T-helper 2 cell treated with Interferon-gamma antibody and Interleukin-4, amounts not matched to agents 100 ng/mL and 5 ng/mL, for 36 hours (primary cell): ENCODE measurements around the gene ACLY. TPM values are rescaled to one million over a fixed set of nuclear protein-coding genes. Genes with fewer than 3 reads are reported as not detected.

ENCODE experiments used
- intact Hi-C: fragments of 100-400 bp; cut with micrococcal nuclease; formaldehyde crosslinking; loops from one replicate; pipeline ENCODE4 v1.15.1; 2023
- total RNA-seq: library from RNA; stranded (reverse); gene quantifications from 2 replicates; pipeline ENCODE4 v1.2.3, GENCODE V29; 2022

The ACLY gene
- total RNA-seq, 1 donor from 2014 or later = 188 TPM

DNA sequence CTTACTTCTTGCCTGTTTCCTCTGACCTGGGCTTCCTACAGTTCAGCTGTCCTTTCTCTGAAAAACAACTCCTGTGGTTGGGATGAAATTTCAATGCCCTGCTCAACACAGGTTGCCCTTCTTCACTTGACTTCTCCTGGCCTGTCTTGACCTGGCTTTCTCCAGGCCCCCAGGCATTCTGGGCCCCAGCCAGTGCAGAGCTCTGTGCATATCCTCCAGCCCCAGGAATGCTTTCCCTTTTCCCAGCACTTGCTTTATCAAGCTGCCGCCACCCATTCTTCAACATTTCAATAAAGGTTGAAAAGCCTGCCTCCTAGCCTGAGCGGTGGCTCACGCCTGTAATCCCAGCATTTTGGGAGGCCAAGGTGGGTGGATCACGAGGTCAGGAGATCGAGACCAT lies 22.4 kb upstream of the ACLY start:
- intact Hi-C loops = no loop called here

DNA sequence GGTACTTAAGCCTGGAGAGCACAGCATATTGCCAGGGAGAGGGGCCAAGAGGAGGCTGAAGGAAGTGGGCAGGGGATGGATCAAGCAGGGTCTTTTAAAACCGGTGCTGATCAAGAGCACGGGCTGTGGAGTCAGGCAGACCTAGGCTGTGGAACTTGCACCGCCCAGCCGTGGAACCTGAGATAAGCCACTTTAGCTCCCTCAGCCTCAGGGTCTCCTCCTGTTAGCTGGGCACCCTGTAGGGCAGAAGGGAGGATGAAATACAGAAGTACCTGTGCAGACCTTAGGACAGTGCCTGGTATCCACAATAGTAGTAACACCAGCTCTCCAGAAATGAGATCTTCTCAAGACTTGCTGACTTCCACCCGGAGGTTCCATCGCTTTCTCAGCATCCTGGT lies 20.9 kb upstream of the ACLY start:
- intact Hi-C loops = no loop called here

DNA sequence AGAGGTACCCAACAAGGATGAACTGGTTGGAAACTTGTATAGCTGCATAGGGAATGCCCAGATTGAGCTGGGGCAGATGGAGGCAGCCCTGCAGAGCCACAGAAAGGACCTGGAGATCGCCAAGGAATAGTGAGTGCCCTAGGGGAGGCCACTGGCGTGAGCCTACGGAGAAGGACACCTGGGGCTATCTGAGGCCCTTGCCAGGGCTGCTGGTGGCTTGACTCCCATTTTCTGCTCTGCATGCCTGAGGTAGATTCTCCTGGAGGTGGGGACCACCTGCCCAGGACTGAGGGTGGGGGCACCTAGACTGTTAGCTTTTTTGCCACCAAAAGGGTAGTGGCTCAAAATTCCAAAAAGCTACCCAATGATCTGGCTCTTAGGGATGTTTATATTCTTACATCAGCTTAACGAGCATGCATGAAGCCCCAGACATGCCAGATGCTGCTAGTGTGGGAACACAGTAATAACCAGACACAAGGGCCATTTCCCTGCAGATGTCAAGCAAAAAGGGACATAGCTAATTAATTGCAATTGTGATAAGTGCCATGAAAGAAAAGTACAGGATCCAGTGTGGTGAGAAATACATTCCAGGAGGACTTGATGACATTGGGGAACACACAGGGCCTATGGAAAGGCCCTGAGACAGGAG lies 20.4 kb upstream of the ACLY start:
- intact Hi-C loops = no loop called here

DNA sequence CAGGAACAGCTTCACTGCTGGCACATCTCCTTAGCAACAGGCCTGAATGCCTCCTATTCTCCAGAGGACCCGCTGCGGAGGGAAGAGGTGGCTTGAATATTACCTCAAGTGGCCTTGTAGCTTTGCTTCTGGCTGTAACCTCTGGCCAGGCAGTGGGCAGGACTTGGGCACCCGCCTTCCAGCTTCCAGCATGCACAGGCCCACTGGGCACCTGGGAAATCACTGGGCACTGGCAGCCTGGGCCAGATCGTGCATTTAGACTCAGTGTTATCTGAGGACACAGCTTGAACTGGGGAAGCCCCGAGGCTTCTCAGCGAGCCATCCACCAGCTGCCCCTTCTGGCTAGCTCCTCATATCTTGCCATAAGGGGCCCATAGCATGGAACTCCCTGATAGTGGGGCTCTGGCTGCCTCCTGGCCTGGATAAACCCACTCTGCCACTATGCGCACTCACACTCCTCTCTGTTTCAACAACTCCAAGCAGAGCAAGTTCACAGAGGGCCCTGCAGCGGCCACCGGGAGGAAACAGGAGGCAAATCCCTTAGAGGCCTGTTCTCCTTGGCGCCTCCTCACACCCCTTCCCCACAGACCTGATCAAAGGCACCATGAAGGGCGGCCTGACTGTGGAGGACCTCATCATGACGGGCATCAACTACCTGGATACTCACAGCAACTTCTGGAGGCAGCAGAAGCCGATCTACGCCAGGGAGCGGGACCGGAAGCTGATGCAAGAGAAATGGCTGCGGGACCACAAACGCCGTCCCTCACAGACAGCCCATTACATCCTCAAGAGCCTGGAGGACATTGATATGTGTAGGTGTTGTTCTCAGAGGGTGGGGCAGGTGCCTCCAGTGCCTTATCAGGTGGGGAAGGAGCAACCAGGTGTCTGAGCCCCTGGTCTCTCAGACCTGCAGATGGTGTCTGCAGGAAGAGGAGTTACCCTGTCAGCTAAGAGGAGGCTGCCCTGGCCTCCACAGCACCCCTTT lies 19.5 kb upstream of the ACLY start:
- intact Hi-C loops = no loop called here

DNA sequence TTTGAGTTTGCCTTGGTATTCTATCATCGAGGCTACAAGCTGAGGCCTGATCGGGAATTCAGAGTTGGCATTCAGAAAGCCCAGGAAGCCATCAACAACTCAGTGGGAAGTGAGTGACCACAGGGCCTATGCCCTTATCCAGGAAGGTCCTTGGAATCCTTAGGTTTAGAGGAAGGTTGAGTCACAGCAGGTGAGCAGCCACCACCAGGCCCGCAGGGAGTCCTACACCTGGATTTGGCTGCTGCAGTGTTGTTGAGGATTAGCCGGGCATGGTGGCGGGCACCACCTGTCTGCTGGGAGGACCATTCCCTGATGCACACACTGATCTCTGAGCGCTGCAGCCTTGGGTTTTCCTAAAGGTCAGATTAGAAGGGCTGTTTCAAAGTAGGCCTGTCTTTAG lies 16.9 kb upstream of the ACLY start:
- intact Hi-C loops = no loop called here

DNA sequence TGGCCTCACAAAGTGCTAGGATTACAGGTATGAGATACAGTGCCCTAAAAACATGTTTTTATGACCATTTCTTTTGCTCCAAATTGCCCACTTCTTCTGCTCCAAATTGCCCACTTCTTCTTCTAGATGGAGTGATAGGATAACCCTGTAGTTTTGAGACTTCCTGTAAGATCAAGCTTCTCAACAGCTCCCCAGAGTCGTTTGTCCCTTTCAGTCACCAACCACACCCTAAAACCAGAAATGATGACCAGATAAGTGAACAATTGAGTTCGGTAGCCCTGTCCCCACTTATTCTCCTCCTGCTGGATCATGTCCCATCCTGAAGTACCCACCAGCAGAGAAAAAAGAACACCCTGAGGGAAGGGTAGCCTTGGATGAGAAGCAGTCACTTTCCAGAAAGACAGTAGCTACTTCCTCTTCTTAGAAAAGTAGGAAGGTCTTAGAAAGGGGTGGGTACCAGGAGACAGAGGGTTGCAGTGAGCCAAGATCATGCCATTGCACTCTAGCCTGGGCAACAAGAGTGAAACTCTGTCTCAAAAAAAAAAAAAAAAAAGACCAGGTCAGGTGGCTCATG lies 14.2 kb upstream of the ACLY start:
- intact Hi-C loops = loop anchor here (5.0 kb wide), 1 partner anchor 121 kb away; the partner anchor contains the start of genes FKBP10 and P3H4

DNA sequence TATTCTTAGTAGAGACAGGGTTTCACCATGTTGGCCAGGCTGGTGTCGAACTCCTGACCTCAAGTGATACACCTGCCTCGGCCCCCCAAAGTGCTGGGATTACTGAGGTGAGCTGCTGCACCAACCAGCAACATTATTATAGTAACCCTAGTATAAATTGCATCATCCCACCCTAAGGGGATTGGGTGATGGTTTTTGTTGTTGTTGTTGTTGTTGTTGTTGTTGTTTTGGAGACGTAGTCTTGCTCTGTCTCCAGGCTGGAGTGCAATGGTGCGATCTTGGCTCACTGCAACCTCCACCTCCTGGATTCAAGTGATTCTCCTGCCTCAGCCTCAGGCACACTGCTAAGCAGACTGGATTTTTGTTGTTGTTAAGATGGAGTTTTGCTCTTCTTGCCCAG lies 13.0 kb upstream of the ACLY start:
- intact Hi-C loops = loop anchor here (5.0 kb wide), 1 partner anchor 119 kb away; the partner anchor contains the start of genes FKBP10 and P3H4

DNA sequence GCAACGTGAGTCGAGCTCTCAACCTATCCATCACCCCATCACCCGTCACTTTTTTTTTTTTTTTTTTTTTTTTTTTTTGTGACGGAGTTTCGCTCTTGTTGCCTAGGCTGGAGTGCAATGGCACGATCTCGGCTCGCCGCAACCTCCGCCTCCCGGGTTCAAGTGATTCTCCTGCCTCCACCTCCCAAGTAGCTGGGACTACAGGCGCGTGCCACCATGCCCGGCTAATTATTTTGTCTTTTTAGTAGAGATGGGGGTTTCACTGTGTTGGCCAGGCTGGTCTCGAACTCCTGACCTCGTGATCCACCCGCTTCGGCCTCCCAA lies 12.0 kb upstream of the ACLY start:
- intact Hi-C loops = loop anchor here (1.0 to 5.0 kb wide), 4 partner anchors 11 to 225 kb away; partner anchors contain the start of genes DNAJC7, FKBP10 and P3H4

DNA sequence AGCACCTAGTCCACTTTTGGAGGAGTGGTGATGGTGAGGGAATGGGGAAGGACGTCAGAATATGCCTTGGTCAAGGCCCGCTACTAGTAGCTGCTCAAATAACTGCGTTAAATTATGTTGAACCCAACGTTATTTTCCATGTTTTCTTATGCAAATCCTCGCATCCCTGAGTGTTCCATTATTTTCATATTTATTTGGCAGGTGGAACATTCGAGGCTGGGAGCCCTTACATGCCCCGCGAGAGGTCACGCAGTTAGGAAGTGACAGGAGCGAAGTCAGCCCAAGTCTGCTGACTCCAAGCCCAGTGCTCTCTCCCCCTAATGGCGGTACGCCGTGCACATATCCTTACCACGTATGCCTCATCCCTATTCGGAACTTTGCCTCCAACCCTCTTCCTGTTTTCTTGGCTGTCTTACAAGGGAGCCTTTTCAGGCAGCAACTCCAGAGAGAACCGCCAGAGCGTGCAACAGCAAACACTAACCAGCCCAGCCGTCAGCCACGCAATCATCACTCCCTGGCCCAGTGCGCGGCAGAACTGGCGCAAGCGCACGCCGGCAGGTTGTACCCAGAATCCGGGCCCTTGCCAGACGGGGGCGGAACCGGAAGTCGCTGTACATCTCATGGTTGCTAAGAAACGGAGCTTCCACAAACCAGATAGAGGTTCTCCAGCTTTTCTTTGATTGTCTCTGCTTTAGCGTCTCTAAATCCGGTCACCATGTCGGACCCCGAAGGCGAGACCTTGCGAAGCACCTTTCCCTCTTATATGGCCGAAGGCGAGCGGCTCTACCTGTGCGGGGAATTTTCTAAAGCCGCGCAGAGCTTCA lies 11.5 kb upstream of the ACLY start, which contains the start of gene ODAD4:
Gene ODAD4 (plus strand): TSS at position 609 of the 824 bp plus-strand sequence. CDS start 107 bp downstream, at position 716.
- intact Hi-C loops = loop anchor here (1.0 to 5.0 kb wide), 4 partner anchors 11 to 225 kb away; partner anchors contain the start of genes DNAJC7, FKBP10 and P3H4

DNA sequence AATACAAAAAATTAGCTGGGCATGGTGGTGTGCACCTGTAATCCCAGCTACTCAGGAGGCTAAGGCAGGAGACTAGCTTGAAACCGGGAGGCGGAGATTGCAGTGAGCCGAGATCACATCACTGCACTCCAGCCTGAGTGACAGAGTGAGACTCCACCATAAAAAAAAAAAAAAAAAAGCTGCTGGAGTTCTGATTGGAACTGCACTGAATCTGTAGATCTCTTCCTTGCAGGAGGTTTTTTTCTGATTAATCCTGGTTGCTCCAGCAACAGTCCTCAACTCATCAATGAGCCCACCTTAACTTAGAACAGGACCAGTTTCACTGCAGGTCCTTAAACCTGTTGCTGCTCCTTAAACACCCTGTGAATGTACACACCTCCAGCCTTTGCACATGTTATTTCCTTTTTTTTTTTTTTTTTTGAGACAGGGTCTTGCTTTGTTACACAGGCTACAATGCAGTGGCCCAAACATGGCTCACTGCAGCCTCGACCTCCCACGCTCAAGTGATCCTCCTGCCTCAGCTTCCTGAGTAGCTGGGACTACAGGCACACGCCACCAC lies 10.0 kb upstream of the ACLY start:
- intact Hi-C loops = no loop called here

DNA sequence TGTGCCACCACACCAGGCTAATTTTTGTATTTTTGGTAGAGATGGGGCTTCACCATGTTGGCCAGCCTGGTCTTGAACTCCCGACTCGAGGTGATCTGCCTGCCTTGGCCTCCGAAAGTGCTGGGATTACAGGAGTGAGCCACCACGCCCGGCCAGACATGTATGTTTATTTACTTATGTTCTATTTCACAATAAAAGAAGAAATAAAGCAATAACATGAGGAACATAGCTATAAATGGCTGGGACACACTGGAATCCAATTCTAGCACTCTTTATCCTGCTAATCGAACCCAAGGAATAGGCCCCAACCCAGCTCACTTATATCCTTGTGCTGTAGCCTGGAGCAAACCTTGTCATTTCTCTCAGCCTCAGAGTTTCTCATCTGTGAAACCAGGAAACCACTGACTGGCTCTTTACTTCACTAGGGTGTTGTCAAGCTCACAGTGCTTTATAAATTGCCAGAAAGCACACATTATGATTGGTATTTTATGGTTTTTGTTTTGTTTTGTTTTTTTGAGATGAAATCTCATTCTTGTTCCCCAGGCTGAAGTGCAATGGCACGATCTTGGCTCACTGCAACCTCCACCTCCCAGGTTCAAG lies 7.3 kb upstream of the ACLY start:
- intact Hi-C loops = no loop called here

DNA sequence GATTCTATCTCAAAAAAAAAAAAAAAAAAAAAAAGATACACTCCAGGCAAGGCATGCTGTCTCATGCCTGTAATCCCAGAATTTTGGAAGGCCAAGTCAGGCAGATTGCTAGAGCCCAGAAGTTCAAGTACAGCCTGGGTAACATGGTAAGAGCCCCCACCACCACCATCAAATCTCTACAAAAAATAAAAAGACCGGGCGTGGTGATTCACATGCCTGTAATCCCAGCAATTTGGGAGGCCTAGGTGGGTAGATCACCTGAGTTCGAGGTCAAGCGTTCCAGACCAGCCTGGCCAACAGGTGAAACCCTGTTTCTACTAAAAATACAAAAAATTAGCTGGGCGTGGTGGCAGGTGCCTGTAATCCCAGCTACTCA lies 1.8 kb upstream of the ACLY start:
- intact Hi-C loops = no loop called here

DNA sequence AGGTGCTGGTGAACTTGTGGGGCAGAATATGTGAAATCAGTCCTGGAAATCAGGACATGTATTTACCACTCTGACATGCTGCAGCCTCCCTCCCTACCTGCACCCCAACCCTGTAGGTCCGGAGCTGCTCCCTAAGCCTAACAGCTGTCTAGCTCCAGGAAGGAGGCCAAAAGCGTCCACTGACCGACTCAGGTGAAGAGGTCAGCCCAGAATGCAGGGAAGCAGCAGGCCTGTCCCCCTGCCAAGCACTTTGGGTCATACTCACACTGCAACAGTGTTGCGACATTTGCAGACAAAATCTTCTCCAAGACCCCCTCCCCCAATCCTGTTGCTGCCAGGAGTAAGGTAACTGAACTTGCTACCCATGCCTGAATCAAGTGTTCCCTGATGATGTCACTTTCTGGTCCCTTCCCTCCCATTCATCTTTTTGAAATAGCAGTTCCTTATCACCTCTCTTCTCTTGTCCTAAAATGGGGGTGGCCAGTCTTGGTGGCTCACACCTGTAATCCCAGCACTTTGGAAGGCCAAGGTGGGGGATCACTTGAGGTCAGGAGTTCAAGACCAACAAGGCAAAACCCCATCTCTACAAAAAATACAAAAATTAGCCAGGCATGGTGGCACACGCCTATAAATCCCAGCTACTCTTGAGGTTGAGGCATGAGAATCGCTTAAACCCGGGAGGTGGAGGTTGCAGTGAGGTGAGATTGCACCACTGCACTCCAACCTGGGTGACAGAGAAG lies 1.3 kb upstream of the ACLY start:
- intact Hi-C loops = loop anchor here (1.0 to 5.0 kb wide), 5 partner anchors 10 to 109 kb away; partner anchors contain the start of genes CNP, DNAJC7, KLHL11 and ODAD4

DNA sequence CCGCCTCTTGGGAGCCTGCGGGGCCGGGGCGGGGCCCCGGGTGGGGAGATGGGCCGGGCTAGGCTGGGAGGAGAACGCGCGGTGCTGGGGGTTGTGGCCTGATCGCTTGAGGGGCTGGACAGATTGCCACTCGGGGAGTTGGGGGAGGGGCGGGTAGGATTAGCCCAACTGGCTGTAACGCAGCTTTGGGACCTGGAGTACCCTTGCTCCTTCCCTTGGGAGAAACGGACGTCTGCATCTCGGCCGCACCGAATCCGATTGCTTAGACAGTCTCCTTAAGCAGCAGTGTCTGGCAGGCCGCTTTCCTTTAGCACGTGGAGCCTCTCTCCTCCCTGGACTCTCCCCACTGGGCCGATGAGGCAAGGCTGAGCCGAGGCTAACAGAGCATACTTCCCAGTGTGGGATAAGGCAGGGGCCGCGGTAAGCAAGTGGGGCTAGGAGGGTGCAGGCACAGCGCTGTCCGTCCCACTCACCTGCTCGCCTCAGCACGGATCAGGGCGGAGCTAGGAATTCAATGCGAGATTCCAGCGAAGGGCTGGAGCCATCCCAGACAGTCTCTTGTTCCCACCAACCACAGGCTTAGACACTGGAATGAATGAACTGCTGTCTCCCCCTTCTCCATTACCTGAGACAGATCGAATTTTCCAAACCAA lies 540 bp upstream of the ACLY start:
- intact Hi-C loops = loop anchor here (1.0 to 5.0 kb wide), 5 partner anchors 11 to 108 kb away; partner anchors contain the start of genes CNP, DNAJC7, KLHL11 and ODAD4

DNA sequence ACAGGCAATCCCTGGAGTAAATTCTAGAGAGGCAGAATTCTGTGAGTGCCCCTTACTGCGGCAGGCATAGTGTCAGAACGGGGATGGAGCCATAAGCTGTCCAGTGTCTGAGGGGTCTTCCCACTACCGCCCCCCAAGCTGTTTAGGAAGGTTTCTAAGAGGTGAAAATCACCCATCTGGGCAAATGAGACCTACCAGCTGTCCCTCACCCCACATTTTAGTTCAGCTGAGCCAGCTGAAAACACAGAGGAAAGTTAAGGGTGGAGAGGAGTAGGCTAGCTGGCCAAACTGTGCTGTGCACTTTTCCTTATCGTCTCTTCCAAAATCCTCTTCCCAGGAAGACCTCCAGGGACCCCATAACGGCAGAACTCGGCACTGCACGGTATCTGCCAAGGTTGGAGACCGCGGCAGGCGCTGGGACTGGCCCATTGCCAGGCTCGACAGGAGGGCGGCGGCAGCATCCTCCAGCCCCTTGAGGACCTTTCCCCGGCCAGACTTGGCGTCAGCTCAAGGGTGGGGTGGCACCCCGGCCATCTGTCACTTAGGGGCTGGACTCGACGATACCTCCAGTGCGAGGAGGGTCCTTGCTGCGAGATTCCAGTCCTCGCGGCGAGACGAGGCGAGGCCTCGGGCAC lies 955 bp downstream of the ACLY start:
- intact Hi-C loops = loop anchor here (2.0 to 5.0 kb wide), 2 partner anchors 53 to 100 kb away; partner anchors contain the start of genes DNAJC7 and KLHL11

DNA sequence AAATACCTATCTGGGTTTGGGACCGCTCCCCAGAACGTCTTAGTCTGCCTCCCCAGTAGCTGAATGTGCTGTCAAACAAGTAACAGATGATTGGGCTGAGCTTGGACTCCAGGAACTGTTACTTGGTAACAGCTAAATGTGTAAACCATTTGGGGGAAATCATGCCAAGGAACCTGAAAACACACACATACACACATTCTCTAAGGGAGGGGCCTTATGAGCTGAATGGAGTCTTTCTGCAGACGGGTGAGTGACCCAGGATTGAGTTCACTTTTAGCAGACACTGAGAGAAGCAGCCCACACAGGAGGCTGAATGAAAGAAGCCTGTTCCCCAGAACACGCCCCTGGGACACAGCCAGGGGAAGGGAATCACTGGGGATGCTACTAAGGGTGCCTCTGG lies 1.6 kb downstream of the ACLY start:
- intact Hi-C loops = loop anchor here (5.0 kb wide), 1 partner anchor 100 kb away; the partner anchor contains the start of gene DNAJC7

DNA sequence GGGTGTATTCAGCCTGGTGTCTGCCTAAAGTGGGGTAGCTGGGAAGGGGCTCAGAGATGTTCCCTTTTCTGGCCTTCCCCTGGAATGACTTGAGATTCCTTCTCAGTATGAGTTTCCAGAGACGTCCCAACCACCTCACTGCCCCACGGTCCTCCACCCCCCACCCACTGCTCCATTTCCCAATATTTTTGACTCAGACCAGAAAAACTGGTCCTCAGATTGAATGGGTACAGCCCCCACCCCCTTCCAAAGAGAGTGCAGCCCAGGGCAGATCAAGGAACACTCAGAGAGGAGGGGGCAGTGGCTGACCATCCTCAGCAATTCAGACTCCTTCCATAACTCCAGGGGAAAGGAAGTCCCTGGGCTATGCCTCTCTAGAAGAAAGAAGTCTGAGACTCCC lies 3.2 kb downstream of the ACLY start:
- intact Hi-C loops = loop anchor here (5.0 kb wide), 1 partner anchor 102 kb away; the partner anchor contains the start of gene DNAJC7

DNA sequence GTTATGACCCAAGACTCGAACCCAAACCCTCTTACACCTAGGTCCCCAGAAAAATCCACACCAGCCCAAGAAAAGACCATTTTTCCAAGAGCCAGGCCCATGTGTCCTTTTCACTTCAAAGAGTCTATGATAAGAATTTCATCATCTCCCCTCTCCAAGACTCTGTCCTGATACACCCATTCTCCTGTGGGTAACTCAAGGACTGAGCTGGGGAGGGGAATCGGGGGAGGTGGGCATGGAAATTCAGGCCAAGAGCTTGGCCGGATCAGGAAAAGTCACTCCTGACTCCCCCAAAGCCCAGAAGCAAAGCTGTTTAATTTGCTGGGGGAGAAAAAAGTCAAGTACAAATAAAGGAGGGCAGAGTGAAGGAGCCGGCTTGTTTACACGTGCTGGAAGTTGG lies 3.7 kb downstream of the ACLY start:
- intact Hi-C loops = loop anchor here (5.0 kb wide), 1 partner anchor 102 kb away; the partner anchor contains the start of gene DNAJC7
